Stimulated activated CD8-positive, alpha-beta memory T cell treated with anti-CD3 and anti-CD28 coated beads, Interleukin-7, amount 100 ng/mL, for 1 hour (primary cell): ENCODE measurements around the gene PITPNC1.
"Not testable (repeated sequence)": the region's sequence is repeated elsewhere in the genome, so short reads cannot be mapped to it uniquely, and the experiment has no call there.

ENCODE experiments used
- DNase-seq, 2 donors: peaks; one replicate each; pipeline ENCODE4 v3.0.0-alpha.2; 2020; ENCODE audit warnings: low read depth in 2 of 2

PITPNC1 gene

DNA sequence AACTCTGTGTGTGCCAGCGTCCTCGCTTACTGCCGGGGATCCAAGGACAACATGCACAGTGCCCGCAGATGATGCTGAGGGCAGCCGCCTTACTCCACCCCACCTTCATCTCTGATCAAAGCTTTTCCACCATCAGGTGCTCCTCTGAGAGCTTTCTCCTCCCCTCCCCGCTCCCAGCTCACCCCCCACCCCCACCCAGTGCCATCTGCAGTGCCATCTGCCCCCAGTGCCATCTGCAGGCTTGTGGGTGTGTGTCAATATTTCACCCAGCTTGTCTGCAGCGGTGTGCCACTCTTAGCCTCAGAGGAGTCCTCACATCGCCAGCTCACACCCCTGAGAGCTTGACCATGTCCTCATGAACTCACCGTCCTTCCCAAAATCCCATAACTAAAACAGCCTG is 242.5 kb downstream of the PITPNC1 start:
- no peak for DNase-seq

GRCh38 chr17:67620088-67620487 is 243.0 kb downstream of the PITPNC1 start:
- no peak for DNase-seq

GRCh38 chr17:67620636-67621035 is 243.6 kb downstream of the PITPNC1 start:
- DNase-seq = no peak

DNA sequence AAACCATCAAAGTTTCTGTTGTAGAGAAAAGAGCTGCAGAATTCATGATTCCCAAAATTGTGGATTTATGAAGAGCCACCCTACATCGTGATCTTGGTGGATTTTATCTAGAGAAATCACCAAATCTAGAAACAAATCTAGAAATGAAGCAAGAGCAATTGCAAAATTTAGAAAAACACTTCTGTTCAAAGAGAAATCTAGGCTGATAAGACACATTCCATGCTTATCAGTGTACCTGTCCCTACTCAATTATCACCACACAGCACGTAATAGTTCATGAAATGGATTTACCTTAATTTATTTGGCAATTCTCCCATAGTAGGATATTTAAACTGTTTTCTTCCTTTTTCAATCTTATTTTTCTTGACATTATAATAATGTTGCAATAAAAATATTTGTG is 246.7 kb downstream of the PITPNC1 start:
- no peak for DNase-seq

DNA sequence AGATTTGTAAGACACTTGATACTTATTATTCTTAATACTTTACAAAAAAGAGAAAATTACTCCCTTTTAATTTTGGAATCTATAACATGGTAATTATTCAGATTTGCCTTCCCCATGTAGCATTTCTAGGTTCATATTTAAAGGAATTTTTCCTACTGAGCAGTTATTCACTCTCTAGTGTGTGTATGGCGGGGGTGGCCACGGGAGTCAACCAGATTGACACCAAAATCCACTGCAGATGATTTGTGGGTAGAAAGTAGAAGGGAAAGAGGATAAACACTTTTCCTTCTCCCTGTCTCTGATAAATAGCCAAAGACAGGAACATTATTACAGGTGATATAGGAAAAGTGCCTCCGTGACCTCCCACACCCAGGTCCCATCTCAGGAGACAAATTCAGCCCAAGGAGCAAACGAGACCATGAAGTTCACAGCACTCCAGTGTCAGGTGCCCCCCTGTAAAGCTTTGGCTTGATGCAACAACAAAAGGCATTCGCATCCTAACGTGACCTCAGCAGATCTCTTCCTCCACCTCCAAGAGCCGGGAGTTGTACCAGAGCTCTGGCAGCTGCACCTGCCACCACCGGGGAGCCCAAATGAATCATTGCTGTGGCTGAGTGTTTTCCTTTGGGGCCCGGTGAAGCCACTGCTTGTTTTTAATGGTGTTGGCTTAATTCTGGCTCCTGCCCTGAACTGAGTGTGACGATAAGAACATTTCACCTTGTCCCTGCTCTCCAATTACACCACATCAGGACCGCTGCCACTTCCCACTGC is 248.0 kb downstream of the PITPNC1 start:
- DNase-seq = no peak

DNA sequence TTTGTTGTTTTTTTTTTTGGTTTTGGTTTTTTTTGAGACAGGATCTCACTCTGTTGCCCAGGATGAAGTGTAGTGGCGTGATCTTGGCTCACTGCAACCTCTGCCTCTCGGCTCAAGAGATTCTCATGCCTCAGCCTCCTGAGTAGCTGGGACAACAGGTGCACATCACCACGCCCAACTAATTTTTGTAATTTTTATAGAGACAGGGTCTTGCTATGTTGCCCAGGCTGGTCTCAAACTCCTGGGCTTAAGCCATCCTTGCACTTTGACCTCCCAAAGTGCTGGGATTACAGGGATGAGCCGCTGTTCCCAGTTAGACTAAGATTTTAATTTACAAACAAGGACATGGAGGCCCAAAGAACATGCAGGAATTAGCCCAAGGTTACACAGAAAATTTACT is 248.9 kb downstream of the PITPNC1 start:
- no peak for DNase-seq

- no peak for DNase-seq
These were observed 251.5 kb downstream of the PITPNC1 start for GRCh38 chr17:67628580-67629013.

DNA sequence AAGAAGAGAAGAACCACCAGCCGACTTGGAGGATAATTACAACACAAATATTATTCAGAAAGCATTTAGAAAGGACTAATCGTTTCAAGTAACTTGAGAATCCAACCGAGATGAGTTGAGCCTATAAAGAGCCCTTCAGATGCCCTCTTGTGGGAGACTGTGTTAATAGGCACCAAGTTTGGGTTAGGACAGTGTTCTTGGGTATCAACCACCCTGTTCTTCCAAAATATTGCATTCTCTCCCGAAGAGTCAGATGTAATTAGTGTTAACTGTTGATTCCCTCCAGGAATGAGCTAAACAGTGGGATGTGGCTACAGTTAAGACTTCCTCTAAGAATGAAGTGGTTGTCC is 252.9 kb downstream of the PITPNC1 start:
- DNase-seq = no peak

DNA sequence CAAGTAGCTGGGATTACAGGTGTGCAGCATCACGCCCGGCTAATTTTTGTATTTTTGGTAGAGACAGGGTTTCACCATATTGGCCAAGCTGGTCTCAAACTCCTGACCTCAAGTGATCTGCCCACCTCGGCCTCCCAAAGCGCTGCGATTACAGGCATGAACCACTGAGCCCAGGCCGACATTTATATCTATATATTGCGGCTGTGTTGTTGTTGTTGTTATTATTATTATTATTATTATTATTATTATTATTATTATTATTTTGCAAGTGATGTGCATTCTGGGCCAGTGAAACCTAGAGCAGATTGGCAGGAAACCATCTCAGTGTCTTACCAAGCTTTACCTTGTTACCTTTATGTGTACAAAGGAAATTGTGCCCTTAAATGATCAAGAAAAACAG is 253.8 kb downstream of the PITPNC1 start:
- DNase-seq = not testable (repeated sequence)

DNA sequence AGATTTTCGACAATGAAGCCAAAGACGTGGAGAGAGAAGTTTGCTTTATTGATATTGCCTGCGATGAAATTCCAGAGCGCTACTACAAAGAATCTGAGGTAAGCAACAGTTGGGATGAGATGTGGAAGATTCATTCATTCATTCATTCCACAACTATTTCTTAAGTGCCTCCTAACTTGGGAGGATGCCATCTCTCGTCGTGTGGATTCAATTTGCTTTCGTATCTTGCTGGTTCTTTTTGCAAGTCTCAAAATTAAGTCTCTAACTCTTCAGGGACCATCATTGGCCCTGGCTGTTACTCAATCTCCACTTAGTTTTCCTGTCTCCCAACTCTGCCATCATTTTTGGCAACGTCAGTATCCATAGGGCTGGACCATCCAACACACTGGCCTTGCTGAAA is 255.1 kb downstream of the PITPNC1 start:
- DNase-seq = no peak

- no peak for DNase-seq
These were observed 256.7 kb downstream of the PITPNC1 start for GRCh38 chr17:67633751-67634211.

DNA sequence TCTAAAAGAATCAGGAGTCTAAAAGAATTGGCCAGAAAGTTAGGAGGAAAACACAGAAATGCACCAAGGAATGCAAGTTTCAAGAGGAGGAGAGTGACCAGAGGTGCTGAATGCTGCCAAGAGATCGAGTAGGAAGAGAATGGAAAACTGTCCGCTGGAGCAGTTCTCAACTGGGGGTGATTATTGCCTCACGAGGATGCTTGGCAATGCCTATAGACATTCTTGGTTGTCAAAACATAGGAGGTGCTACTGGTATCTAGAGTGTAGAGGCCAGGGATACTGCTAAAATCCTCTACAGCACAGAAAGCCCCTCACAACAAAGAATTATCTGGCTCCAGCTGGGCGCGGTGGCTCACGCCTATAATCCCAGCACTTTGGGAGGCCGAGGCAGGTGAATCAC is 258.6 kb downstream of the PITPNC1 start:
- no peak for DNase-seq

DNA sequence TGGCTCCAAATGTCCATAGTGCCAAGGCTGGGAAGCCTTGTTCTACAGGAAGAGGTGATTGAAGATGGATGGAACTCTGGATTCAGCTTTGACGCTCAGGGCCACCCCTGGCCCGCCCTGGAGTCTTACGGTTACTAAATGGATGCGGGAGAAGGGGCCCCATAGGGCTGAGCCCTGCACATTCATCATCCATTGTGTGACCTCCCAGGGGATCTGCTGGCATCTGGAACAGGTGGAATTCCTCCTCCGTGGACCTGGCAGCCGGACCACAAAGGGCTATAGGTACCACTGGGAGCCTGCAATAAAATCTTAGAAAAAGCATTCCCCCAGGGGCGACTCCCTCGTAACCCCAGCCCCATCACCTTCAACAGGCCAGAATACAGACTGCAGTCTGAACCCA is 259.2 kb downstream of the PITPNC1 start:
- DNase-seq = no peak

DNA sequence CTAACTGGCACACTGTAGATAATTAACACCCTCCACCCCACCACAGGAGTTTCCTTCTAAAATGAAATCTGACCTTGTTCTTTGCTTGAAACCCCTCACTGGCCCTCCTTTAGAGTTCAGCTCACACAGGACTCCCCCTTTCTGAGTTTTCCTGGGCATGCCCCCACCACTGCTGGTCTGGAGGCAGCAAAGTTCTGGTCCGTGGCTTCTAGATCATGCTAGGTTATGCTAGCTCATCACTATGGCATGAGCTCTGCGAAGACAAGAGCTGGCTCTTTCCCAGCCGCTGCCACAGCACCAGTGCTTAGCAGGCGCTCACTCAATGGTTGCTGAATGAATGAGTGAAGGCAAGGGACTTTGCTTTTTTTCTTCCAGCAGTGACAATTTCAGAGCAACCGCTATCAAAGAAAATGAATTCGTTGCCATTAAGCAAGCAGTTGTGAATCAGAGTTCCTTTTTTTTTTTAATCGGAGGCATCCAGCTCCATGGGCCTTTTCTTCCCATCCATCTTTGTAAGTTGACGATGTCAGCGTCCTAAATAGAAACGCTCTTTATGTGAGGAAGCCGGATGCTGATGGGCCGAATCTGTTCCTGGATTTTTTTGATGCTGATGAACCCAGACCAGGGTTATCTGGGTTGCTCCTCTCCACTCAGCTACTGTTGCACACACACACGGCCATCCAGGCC is 259.9 kb downstream of the PITPNC1 start:
- DNase-seq = no peak

GRCh38 chr17:67637901-67638641 is 261.0 kb downstream of the PITPNC1 start:
- DNase-seq = no peak

DNA sequence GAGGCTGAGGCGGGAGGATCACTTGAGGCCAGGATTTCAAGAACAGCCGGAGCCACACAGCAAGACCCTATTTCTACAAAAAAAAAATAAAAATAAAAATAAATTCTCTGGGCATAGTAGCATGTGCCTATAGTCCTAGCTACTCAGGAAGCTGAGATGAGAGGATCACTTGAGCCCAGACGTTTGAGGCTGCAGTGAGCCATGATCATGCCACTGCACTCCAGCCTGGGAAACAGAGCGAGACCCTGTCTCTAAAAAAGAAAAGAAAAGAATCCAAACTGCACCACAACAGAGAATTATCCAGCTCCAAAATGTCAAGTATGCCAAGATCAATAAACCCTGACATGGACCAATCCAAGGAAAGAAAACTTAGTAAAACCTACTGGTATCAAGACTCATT is 261.8 kb downstream of the PITPNC1 start:
- DNase-seq = no peak

GRCh38 chr17:67639555-67639954 is 262.5 kb downstream of the PITPNC1 start:
- no peak for DNase-seq

- no peak for DNase-seq
These were observed 262.9 kb downstream of the PITPNC1 start for GRCh38 chr17:67639979-67640378.

DNA sequence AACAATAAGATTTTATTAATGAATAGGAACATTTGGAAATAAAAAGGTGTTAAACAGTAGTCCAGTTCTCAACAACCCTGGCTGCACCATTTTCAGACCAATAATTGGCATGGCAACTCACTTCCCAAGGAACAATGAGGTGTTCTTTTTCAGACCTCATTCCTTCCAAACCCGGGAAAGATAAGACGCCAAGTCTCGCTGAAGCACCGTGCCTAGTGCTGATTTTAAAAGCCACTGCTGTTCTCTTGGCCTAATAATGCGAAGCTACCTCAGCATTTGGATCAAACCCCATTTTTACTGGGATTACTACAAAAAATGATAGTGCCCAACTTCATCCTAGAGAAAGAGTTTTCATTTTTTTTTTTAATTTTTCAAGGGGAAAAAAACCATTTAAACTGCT is 265.4 kb downstream of the PITPNC1 start:
- no peak for DNase-seq

DNA sequence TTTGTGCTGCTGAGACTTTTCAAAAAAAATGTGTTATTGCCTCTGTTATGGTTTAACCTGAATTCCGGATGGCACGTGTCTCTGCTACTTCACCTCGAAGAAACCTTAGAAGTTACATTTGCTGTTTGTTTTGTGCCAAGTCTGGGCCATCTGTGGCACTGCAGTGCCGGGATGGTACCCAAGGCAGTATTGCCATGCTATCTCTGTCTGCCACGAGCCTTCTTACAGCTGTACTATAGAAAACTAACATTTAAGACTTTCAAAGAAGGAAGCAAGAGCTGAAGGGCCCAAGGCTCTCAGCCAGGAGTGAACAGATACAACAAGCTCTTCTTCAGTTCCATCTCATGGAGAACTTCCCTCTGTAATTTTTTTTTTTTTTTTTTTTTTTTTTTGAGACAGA is 267.0 kb downstream of the PITPNC1 start:
- DNase-seq = no peak

DNA sequence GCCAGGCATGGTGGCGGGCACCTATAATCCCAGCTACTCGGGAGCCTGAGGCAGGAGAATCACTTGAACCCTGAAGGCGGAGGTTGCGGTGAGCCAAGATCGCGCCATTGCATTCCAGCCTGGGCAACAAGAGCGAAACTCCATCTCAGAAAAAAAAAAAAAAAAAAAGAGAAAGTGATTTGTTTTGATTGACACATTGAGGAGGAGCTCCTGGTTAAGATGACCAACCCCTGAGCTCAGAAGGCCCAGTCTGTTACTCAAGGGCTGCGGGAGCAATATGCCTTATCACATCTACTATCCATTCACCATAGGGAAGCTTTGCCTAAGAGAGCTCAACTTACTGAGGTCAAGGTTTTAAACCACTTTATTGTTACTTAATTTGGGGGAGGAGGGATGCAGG is 268.1 kb downstream of the PITPNC1 start:
- not testable (repeated sequence) for DNase-seq

DNA sequence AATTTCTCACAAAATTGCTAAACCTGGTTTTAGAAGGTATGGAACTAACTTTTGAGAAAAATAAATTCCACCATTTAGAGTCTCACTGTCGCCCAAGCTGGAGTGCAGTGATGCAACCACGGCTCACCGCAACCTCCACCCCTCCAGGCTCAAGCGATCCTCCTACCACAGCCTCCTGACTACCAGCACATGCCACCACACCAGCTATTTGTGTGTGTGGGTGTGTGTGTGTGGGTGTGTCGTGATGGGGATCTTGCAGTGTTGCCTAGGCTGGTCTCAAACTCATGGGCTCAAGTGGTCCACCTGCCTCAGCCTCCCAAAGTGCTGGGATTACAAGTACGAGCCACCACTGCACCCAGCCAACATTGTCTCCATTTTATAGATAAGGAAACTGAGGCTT is 269.4 kb downstream of the PITPNC1 start:
- no peak for DNase-seq

GRCh38 chr17:67647482-67647881 is 270.4 kb downstream of the PITPNC1 start:
- DNase-seq = no peak
